Right lobe of liver (tissue), 6 donors: Measurements from ENCODE around the gene CABP2. TPM values are rescaled to one million over a fixed set of nuclear protein-coding genes. Genes with fewer than 3 reads are reported as not detected.

Experiments
- ATAC-seq, 4 donors: fragments of 200-7000 bp; cut with Tn5 transposase; one replicate each; pipeline ENCODE4 v1.9.1; 2020; ENCODE audit warnings: mild to moderate bottlenecking in 4 of 4, moderate library complexity in 4 of 4
- DNase-seq, 3 donors: peaks; one replicate each; pipeline ENCODE4 v3.0.0-alpha.2; 2020
- H3K27ac ChIP-seq, 3 donors: fragments of 200-600 bp; one replicate each; pipeline ENCODE4 v1.8.0; 2022
- H3K27me3 ChIP-seq, 2 donors: fragments of 200-600 bp; one replicate each; pipeline ENCODE4 v1.8.0; 2022
- H3K36me3 ChIP-seq, 4 donors: fragments of 200-600 bp; sonication (generic) in 1 of 4; one replicate each; pipeline versions ENCODE4 v1.5.1 to v1.8.0; 2017 to 2022; ENCODE audit warnings: control low read depth in 1 of 4
- H3K4me1 ChIP-seq, 4 donors: fragments of 200-600 bp; sonication (generic) in 1 of 4; one replicate each; pipeline versions ENCODE4 v1.5.1 to v1.8.0; 2017 to 2022; ENCODE audit warnings: control low read depth in 1 of 4
- H3K4me3 ChIP-seq, 3 donors: fragments of 200-600 bp; one replicate each; pipeline ENCODE4 v1.8.0; 2022
- H3K9me3 ChIP-seq, 4 donors: fragments of 200-600 bp; sonication (generic) in 1 of 4; one replicate each; pipeline versions ENCODE4 v1.5.1 to v1.8.0; 2017 to 2022; ENCODE audit warnings: control low read depth in 1 of 4
- POLR2A ChIP-seq: fragments of 450-650 bp; IDR thresholded peaks from one replicate; pipeline ENCODE4 v1.6.1; 2017; ENCODE audit warnings: antibody characterized with exemption, mild to moderate bottlenecking
- WGBS: methylation state at CpG from one replicate; pipeline ENCODE4 v1.1.6; 2018; ENCODE audit warnings: low coverage, low lambda C conversion rate; ENCODE audit not compliant: insufficient coverage; ENCODE audit errors: missing lambda C conversion rate; 5-methylcytosine and 5-hydroxymethylcytosine counted together
- intact Hi-C, 2 donors: fragments of 100-400 bp; cut with DNase I; formaldehyde crosslinking; loops; one replicate each; pipeline versions ENCODE4 v1.11.2 to v1.14.1; 2022
- total RNA-seq, 6 experiments: library from RNA; depleted of rRNA in 2 of 6; stranded (reverse); fragments of >200 nt in 2 of 6; fragmentation: NEBNext Ultra II Directional in 3 of 6; extraction: Animal tissue kit (Norgen Biotek cat#: 25700) in 3 of 6; gene quantifications; one replicate each; pipeline versions ENCODE4 v1.1.0 to v1.2.4, GENCODE V29; 2016 to 2023
- TF ChIP-seq, protein P1 (sequence below), 4 donors: fragments of 200-600 bp in 3 of 4; fragments of 450-650 bp in 1 of 4; IDR thresholded peaks; one replicate each; pipeline versions ENCODE4 v1.5.1 to v1.8.0; 2016 to 2022; ENCODE audit warnings: antibody characterized with exemption in 4 of 4, mild to moderate bottlenecking in 2 of 4
- donor health status: DM: no; HTN: yes; CAD: no.
- donor health status: DM: no; HTN: no; CAD: no.
- donor health status: DM: no; HTN: no; CAD: no.
- donor health status: DM: no; HTN: yes; CAD: no.
- donor health status: DM: no; HTN: yes; CAD: no.

CABP2 gene
- total RNA-seq, 6 experiments from 2014 or later: not detected

DNA sequence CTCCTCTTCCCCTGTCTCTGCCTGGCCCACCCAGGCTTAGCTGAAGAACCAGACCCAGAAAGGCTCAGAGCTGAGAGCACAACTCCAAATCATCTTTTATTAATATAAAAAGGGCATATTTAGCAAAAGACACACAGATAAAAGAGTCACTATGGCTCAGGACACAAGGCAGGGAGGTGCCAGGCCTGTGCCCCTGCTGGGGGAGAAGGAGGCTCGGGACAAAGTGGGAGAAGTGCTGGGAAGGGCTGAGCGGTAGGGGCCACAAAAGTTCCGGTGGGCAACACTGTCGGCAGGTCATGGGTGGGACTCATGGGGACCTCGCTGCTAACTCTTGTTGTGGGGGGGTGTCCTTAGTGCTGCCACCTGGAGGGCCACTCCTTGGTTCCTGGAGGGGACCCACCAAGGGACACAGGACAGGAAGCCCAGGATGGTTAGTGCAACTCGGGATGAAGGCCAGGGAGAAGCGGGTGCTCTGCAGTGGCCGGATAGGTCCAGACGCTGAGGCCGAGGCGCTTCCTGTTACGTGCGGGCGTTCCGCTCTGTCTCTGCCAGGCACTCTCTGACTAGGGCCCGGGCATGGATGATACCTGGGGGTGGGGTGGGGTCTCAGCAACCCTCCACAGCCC is 16.7 kb downstream of the CABP2 start:
- Histone ChIP-seq H3K27me3 (no peaks in the 10 kb centered on the region), H3K4me1 (peaks cover 0 to 34% (median 8%) of the 10 kb centered on the region in 4 donors), H3K36me3 (no peaks in the 10 kb centered on the region), H3K4me3 (peak overlapping the region; percentile 58 to 87 (median 78)), H3K9me3 (no peaks in the 10 kb centered on the region), H3K27ac (peak overlapping the region; percentile 87 to 98 (median 93))
- ATAC-seq (no peak), DNase-seq (peak in 1 of 3 donors; percentile 65)
- no peak for TF ChIP-seq POLR2A
- TF ChIP-seq, protein P1, sequence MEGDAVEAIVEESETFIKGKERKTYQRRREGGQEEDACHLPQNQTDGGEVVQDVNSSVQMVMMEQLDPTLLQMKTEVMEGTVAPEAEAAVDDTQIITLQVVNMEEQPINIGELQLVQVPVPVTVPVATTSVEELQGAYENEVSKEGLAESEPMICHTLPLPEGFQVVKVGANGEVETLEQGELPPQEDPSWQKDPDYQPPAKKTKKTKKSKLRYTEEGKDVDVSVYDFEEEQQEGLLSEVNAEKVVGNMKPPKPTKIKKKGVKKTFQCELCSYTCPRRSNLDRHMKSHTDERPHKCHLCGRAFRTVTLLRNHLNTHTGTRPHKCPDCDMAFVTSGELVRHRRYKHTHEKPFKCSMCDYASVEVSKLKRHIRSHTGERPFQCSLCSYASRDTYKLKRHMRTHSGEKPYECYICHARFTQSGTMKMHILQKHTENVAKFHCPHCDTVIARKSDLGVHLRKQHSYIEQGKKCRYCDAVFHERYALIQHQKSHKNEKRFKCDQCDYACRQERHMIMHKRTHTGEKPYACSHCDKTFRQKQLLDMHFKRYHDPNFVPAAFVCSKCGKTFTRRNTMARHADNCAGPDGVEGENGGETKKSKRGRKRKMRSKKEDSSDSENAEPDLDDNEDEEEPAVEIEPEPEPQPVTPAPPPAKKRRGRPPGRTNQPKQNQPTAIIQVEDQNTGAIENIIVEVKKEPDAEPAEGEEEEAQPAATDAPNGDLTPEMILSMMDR (IDR thresholded peaks at IDR 0.05): peak in 2 of 4 donors; percentile 2 to 16
- intact Hi-C loops: loop anchor here (5.0 to 10.0 kb wide), 3 partner anchors 39 to 114 kb away; partner anchors contain the start of genes RAD9A (in 2 of the 2) and TMEM134 (in 1 of the 2)
- WGBS: 43% methylated on average over 2 of the region's 16 CpGs

GRCh38 chr11:67505605-67506396 is 17.4 kb downstream of the CABP2 start:
- H3K4me3 ChIP-seq: peak overlapping the region; percentile 64 to 92 (median 65)
- H3K36me3 ChIP-seq: no peaks in the 10 kb centered on the region
- DNase-seq: peak; percentile 93 to 96 (median 96)
- no peaks in the 10 kb centered on the region for H3K9me3 ChIP-seq
- H3K27ac ChIP-seq: peak overlapping the region; percentile 87 to 98 (median 93)
- TF ChIP-seq POLR2A: peak; percentile 80
- TF ChIP-seq, protein P1 (IDR thresholded peaks at IDR 0.05): peak; percentile 99 to 100 (median 100)
- no CpG with 5 or more reads among the region's 17 CpGs for WGBS
- peak; percentile 56 to 70 (median 64) for ATAC-seq
- peaks cover 0 to 34% (median 8%) of the 10 kb centered on the region in 4 donors for H3K4me1 ChIP-seq
- intact Hi-C loops: loop anchor here (5.0 to 10.0 kb wide), 3 partner anchors 38 to 114 kb away; partner anchors contain the start of genes RAD9A (in 2 of the 2) and TMEM134 (in 1 of the 2)
- no peaks in the 10 kb centered on the region for H3K27me3 ChIP-seq

DNA sequence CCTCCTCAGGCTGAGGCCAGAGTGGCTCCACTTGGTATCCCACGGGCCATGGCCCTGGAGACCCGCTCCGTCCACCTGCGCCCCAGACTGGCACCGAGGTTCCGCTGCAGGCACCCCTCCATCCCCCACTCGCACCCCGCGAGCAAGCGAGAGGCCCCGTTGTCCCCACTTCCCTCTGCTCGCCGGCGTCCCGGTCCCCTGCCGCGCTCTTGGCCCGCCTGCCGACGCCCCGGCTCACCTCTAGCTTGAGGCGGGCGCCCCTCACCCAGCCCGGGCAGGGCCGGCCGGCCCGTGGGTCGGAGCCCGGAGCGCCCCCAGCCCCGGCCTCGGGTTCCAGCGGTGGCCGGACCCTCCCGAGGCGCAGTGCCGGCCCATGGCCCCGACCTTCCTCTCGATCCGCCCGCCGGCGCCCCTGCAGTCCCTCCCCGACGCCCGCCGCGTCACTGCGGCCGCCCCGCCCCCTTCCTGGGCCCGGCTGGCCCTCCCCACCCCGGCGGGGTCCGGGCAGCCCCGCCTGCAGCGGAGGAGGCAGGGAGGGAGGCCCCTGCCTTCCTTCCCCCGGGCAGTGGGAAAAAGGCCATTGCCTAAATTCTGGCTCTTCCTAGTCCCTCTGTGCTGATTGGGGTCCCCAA is 18.2 kb downstream of the CABP2 start, which contains the start of gene PITPNM1:
Gene PITPNM1, minus strand, starts transcription at position 414 of the 632 bp plus-strand sequence. CDS start 1,183 bp downstream, outside the sequence.
- no peaks in the 10 kb centered on the region for H3K27me3 ChIP-seq
- H3K27ac ChIP-seq: peak within 1 kb of the TSS; percentile 87 to 98 (median 93)
- WGBS: 0% methylated on average over 1 of the region's 58 CpGs
- H3K36me3 ChIP-seq: no peaks in the 10 kb centered on the region
- peak within 1 kb of the TSS; percentile 64 to 92 (median 65) for H3K4me3 ChIP-seq
- no peaks in the 10 kb centered on the region for H3K9me3 ChIP-seq
- H3K4me1 ChIP-seq: peaks cover 0 to 34% (median 8%) of the 10 kb centered on the region in 4 donors
- peak; percentile 58 for TF ChIP-seq POLR2A
- TF ChIP-seq, protein P1 (IDR thresholded peaks at IDR 0.05): no peak
- DNase-seq (peak; percentile 84 to 87 (median 85)), ATAC-seq (peak; percentile 4 to 33 (median 22))
- intact Hi-C loops: loop anchor here (5.0 to 10.0 kb wide), 3 partner anchors 38 to 113 kb away; partner anchors contain the start of genes RAD9A (in 2 of the 2) and TMEM134 (in 1 of the 2)
